A172 (cell line): ENCODE measurements around the gene PHYKPL. TPM values are rescaled to one million over a fixed set of nuclear protein-coding genes. Genes with fewer than 3 reads are reported as not detected.
A peak's percentile ranks its signal among the peaks of the same experiment; 100 is the strongest.

Experiments
- DNase-seq: peaks from one replicate; pipeline ENCODE4 v3.0.0-alpha.2; 2015; ENCODE audit warnings: low spot score
- total RNA-seq: library from RNA; depleted of rRNA; stranded (reverse); fragments of >200 nt; shearing (Covaris generic); gene quantifications from 2 replicates; pipeline ENCODE4 v1.2.3, GENCODE V29; 2014; rRNA removed

The PHYKPL gene
- total RNA-seq, 1 experiment from 2014 or later: 2.4 TPM

GRCh38 chr5:178191661-178192060 is 40.9 kb downstream of the PHYKPL start:
- no peak for DNase-seq

- no peak for DNase-seq
Measured at GRCh38 chr5:178189433-178189832, 43.2 kb downstream of the PHYKPL start.

DNA sequence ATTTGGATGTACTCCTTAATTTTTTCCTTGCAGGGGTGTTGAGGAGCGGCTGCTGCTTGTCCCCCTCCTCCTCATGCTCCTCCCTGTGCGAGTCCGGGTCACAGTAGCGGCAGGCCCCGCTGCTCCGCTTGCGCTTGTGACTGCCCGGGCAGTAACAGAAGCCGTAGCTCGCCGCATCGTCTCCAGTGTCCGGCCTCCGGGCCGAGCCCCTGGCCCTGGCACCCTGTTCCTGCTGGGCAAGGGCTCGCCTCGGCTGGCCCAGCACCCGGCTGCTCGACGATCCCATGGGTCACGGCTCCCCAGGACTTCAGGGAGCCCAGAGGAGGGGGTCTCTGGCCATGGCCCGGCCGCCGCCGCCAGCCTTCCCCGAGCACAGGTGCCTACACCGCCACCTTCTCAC is 45.6 kb downstream of the PHYKPL start, which contains the start of gene GMCL2:
Gene GMCL2, minus strand, starts transcription at position 358 of the 400 bp plus-strand sequence. Its CDS starts 72 bp downstream, at position 286.
- no peak for DNase-seq

- no peak for DNase-seq
Measured at GRCh38 chr5:178186427-178186826, 46.2 kb downstream of the PHYKPL start.

- no peak for DNase-seq
Measured at GRCh38 chr5:178182158-178182876, 50.3 kb downstream of the PHYKPL start.

- no peak for DNase-seq
Measured at GRCh38 chr5:178180141-178180863, 52.3 kb downstream of the PHYKPL start.

DNA sequence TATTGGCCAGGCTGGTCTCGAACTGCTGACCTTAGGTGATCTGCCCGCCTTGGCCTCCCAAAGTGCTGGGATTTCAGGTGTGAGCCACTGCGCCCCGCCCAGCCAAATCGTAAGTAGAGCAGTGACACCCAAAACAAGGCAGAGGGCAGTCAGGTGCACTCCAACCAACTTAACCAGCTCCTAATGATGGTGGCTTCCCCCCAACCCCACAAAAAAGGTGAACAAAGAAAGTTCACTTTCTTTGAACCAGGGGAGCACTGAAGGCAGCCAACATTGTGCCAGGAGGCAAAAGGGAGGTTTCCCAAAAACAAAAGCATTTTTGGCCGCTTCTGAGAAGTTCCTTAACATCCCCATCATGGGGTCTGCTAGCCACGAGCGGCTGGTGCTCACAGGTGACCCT is 55.0 kb downstream of the PHYKPL start:
- DNase-seq: no peak

GRCh38 chr5:178176791-178177190 is 55.8 kb downstream of the PHYKPL start:
- no peak for DNase-seq

- DNase-seq: no peak
Measured at GRCh38 chr5:178174456-178174855, 58.1 kb downstream of the PHYKPL start.

GRCh38 chr5:178170455-178170854 is 62.1 kb downstream of the PHYKPL start:
- no peak for DNase-seq

GRCh38 chr5:178165581-178165980 is 67.0 kb downstream of the PHYKPL start:
- DNase-seq: no peak

DNA sequence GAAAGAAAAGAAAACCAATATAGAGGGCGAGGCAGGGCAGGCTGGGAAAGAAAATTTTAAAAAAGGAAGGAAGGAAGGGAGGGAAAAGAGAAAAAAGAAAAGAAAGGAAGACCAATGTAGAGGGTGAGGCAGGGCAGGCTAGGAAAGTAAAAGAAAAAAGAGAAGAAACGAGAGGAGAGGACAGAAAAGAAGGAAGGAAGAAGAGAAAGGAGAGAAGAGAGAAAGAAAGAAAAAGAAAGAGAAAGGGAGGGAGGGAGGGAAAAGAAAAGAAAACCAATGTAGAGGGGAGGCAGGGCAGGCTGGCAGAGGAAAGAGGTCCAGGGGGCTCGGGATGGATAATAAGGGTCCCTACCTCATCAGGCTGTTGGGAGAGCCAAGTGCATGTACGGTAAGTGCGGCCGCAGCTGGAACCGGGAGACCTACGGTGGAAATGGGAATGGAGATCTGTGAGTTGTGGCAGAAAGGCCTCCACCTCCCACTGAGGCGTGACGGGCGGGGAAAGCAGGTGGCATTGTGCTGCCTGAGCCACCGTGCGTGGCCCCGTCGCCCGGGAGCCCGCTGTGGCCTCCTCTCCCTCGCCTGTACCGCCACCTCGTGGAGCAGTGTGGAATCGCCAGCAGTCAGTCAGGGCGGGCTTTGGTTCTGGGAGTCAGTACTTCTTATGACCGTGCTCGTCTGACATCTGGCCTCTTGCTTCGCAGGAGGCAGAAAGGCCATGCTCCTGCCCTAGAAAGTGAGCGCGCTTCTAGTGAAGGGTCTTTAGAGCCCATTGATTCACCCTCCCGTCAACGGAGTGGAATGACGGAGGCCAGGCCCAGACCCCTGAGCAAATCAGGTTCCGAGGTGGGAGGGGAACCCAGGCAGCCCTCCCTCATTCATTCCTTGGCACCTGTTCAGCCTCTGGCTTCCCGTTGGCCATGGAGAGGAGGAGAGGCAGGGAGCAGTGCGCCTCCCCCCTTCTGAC is 68.5 kb downstream of the PHYKPL start:
- peak; percentile 69 for DNase-seq

DNA sequence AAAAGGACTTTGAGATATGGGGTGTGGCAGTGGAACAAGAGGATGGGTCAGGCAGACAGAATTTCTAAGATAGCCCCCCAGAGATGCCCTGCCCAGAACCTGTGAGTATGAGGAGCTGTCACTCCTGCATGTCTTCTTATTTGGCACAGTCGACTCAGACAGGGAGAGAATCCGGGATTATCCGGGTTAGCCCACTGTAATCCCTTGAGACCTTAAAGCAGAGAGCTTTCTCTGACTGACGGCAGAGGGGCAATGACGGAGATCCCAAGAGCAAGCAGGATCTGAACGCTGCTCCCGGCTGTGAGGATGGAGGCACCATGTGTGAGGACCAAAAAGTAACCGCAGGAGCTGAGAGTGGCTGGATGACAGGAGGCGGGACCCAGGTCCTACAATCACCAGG is 70.1 kb downstream of the PHYKPL start:
- no peak for DNase-seq

DNA sequence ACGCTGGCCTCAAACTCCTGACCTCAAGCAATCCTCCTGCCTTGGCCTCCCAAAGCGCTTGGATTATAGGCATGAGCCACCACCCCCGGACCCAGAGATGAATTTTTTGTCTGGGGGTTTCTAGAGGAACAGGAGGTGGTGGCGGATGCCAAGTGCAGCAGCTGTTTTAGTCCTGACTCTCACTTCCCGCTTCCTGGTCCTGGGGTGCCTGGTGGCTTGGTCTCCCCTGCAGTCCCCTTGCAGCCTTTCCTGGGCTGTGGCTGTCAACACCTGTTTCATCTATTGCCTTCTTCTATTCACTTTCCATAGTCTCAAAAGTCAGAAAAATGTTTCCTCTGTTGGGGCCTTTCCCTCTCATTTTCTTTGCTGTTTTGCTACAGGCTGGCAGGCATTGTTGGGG is 72.4 kb downstream of the PHYKPL start:
- no peak for DNase-seq

Other genes starting within 250 kb of the PHYKPL start
- gene PROP1, start 236.6 kb downstream of the PHYKPL start, total RNA-seq: not detected in 2 replicates
- gene N4BP3, start 119.3 kb downstream of the PHYKPL start, total RNA-seq: 0.17 and 0.33 TPM in 2 replicates
- gene RMND5B, start 101.8 kb downstream of the PHYKPL start, total RNA-seq: 23.4 and 32.0 TPM in 2 replicates
- 470 and 586 TPM in 2 replicates for gene NHP2, start 78.9 kb downstream of the PHYKPL start, total RNA-seq
- gene GMCL2, start 45.4 kb downstream of the PHYKPL start, total RNA-seq: not detected in 2 replicates
- gene HNRNPAB, start 28.3 kb downstream of the PHYKPL start, total RNA-seq: 98.5 and 106 TPM in 2 replicates